Measurements from ENCODE around the gene STK17A.
A peak's percentile ranks its signal among the peaks of the same experiment; 100 is the strongest.
"Not testable (repeated sequence)": the region's sequence is repeated elsewhere in the genome, so short reads cannot be mapped to it uniquely, and the experiment has no call there.

Gene STK17A

DNA sequence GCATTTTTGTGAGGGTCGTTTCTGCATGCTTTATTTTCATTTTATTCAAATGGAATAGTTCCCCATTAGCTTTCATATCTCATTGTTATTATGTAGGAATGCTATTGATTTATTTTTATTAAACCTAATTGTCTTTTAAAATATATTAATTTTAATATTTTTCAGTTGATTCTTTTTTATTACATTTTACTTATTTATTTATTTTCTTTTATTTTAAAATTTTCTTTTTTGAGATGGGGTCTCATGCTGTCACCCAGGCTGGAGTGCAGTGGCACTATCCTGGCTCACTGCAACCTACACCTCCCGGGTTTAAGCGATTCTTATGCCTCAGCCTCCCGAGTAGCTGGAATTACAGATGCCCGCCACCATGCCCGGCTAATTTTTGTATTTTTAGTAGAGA is 7.4 kb upstream of the STK17A start:
- Histone ChIP-seq H2AFZ (ENCODE audit: low read depth, low read length) (no peak overlapping the region), H3K27me3 (ENCODE audit: insufficient read depth, low read length) (no peaks in the 10 kb centered on the region), H3K36me3 (ENCODE audit: insufficient read depth, low read length) (no peaks in the 10 kb centered on the region), H3K4me3 (ENCODE audit: low read length) (no peak overlapping the region), H3K4me1 (ENCODE audit: insufficient read depth, low read length) (peaks cover 4% of the 10 kb centered on the region), H3K9me3 (ENCODE audit: low read length) (no peaks in the 10 kb centered on the region)

- Histone ChIP-seq H3K4me3 (ENCODE audit: low read length) (no peak overlapping the region), H3K9me3 (ENCODE audit: low read length) (no peaks in the 10 kb centered on the region), H3K4me1 (ENCODE audit: insufficient read depth, low read length) (peaks cover 4% of the 10 kb centered on the region)
These were observed 6.7 kb upstream of the STK17A start for GRCh38 chr7:43576241-43576640.

DNA sequence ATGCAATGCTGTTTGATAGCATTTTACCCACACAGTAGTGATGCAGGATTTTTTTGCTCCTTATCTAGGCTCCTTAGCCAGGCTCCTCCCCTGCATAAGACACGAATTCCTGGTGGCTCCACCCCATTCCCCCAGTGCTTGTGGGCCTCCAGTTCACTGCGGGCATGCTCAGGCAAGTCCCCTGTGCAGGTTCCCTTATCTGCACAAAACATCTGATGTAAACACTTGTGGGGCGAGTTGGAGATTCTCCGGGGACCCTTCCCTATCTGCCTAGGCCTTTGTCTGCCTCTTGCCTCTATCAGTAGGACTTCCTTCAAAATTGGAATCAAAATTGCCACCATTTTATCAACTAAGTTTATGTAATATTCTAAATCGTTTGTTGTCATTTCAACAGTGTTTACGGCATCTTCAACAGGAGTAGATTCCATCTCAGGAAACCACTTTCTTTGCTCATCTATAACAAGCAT is 5.4 kb upstream of the STK17A start:
- Histone ChIP-seq H3K36me3 (ENCODE audit: insufficient read depth, low read length) (no peaks in the 10 kb centered on the region), H2AFZ (ENCODE audit: low read depth, low read length) (no peak overlapping the region), H3K27me3 (ENCODE audit: insufficient read depth, low read length) (no peaks in the 10 kb centered on the region), H3K4me3 (ENCODE audit: low read length) (no peak overlapping the region), H3K9me3 (ENCODE audit: low read length) (no peaks in the 10 kb centered on the region), H3K4me1 (ENCODE audit: insufficient read depth, low read length) (peaks cover 4% of the 10 kb centered on the region)

More at GRCh38 chr7:43576241-43576640, 6.7 kb upstream of the STK17A start:
- Histone ChIP-seq H2AFZ (ENCODE audit: low read depth, low read length) (no peak overlapping the region), H3K27me3 (ENCODE audit: insufficient read depth, low read length) (no peaks in the 10 kb centered on the region), H3K36me3 (ENCODE audit: insufficient read depth, low read length) (no peaks in the 10 kb centered on the region)

- Histone ChIP-seq H2AFZ (ENCODE audit: low read depth, low read length) (peak overlapping the region; percentile 59), H3K4me3 (ENCODE audit: low read length) (peak overlapping the region; percentile 65), H3K36me3 (ENCODE audit: insufficient read depth, low read length) (no peaks in the 10 kb centered on the region), H3K9me3 (ENCODE audit: low read length) (no peaks in the 10 kb centered on the region), H3K27me3 (ENCODE audit: insufficient read depth, low read length) (no peaks in the 10 kb centered on the region), H3K4me1 (ENCODE audit: insufficient read depth, low read length) (peaks cover 7% of the 10 kb centered on the region)
These were observed 701 bp downstream of the STK17A start for GRCh38 chr7:43583424-43584194.

DNA sequence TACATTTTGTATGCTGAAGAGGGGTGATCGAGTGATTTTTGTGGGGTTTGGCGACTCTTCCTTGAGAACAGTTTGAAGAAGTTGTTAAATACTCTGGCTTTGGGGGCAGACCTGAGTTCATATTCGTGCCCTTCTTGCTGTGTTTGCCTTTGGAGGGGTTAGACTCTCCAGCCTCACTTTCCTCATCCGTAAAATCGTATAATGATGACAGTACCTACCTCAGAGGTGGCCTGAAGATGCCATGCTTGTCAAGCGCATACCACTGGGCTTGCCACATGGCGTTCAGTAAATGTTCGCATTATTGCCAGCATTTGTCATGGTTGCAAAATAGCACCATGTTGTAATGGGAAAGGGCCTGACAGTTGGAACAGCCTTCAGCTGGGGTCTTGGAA is 1.3 kb downstream of the STK17A start:
- Histone ChIP-seq H3K27me3 (ENCODE audit: insufficient read depth, low read length) (no peaks in the 10 kb centered on the region), H3K4me3 (ENCODE audit: low read length) (peak overlapping the region; percentile 65), H3K36me3 (ENCODE audit: insufficient read depth, low read length) (no peaks in the 10 kb centered on the region), H2AFZ (ENCODE audit: low read depth, low read length) (peak overlapping the region; percentile 59), H3K4me1 (ENCODE audit: insufficient read depth, low read length) (peaks cover 7% of the 10 kb centered on the region), H3K9me3 (ENCODE audit: low read length) (no peaks in the 10 kb centered on the region)

GRCh38 chr7:43584733-43585132 is 1.8 kb downstream of the STK17A start:
- not testable (repeated sequence) for H2AFZ ChIP-seq (ENCODE audit: low read depth, low read length); H3K27me3 ChIP-seq (ENCODE audit: insufficient read depth, low read length); H3K36me3 ChIP-seq (ENCODE audit: insufficient read depth, low read length); H3K4me1 ChIP-seq (ENCODE audit: insufficient read depth, low read length); H3K9me3 ChIP-seq (ENCODE audit: low read length)
- H3K4me3 ChIP-seq (ENCODE audit: low read length): peak overlapping the region; percentile 65

- Histone ChIP-seq H2AFZ (ENCODE audit: low read depth, low read length) (no peak overlapping the region), H3K36me3 (ENCODE audit: insufficient read depth, low read length) (no peaks in the 10 kb centered on the region), H3K27me3 (ENCODE audit: insufficient read depth, low read length) (no peaks in the 10 kb centered on the region), H3K4me3 (ENCODE audit: low read length) (no peak overlapping the region), H3K9me3 (ENCODE audit: low read length) (no peaks in the 10 kb centered on the region), H3K4me1 (ENCODE audit: insufficient read depth, low read length) (peaks cover 7% of the 10 kb centered on the region)
These were observed 2.7 kb downstream of the STK17A start for GRCh38 chr7:43585562-43585961.

- Histone ChIP-seq H3K4me3 (ENCODE audit: low read length) (no peak overlapping the region), H2AFZ (ENCODE audit: low read depth, low read length) (no peak overlapping the region), H3K4me1 (ENCODE audit: insufficient read depth, low read length) (peaks cover 10% of the 10 kb centered on the region), H3K27me3 (ENCODE audit: insufficient read depth, low read length) (no peaks in the 10 kb centered on the region), H3K36me3 (ENCODE audit: insufficient read depth, low read length) (no peaks in the 10 kb centered on the region), H3K9me3 (ENCODE audit: low read length) (no peaks in the 10 kb centered on the region)
These were observed 3.5 kb downstream of the STK17A start for GRCh38 chr7:43586251-43586900.

DNA sequence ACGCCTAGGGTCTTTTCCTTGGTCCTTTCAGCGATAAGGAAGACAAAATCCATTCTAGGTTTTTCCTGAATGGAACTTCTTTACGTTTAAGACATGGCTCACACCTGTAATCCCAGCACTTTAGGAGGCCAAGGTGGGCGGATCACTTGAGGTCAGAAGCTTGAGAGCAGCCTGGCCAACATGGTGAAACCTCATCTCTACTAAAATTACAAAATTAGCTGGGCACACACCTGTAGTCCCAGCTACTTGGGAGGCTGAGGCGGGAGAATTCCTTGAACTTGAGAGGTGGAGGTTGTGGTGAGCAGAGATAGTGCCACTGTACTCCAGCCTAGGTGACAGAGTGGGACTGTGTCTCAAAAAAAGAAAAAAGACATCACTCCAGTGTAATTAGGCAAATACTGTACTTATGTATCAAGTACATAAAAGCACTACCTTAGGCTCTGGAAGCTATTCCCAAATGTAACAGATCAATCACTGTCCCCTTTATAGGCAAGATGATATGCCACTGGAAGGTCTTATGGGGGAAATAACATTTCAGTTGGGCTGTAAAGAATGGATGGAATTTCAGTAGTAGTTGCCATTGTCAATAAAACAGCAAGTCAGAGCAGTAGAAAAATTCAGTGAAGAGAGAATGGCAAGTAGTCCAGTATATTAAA is 5.7 kb downstream of the STK17A start:
- H3K4me3 ChIP-seq (ENCODE audit: low read length): no peak overlapping the region
- no peak overlapping the region for H2AFZ ChIP-seq (ENCODE audit: low read depth, low read length)
- H3K4me1 ChIP-seq (ENCODE audit: insufficient read depth, low read length): peaks cover 12% of the 10 kb centered on the region
- H3K9me3 ChIP-seq (ENCODE audit: low read length): no peaks in the 10 kb centered on the region
- H3K36me3 ChIP-seq (ENCODE audit: insufficient read depth, low read length): no peaks in the 10 kb centered on the region
- H3K27me3 ChIP-seq (ENCODE audit: insufficient read depth, low read length): no peaks in the 10 kb centered on the region

GRCh38 chr7:43589133-43589478 is 6.2 kb downstream of the STK17A start:
- H3K27me3 ChIP-seq (ENCODE audit: insufficient read depth, low read length): no peaks in the 10 kb centered on the region
- H3K36me3 ChIP-seq (ENCODE audit: insufficient read depth, low read length): no peaks in the 10 kb centered on the region
- peaks cover 11% of the 10 kb centered on the region for H3K4me1 ChIP-seq (ENCODE audit: insufficient read depth, low read length)
- H2AFZ ChIP-seq (ENCODE audit: low read depth, low read length): no peak overlapping the region
- no peak overlapping the region for H3K4me3 ChIP-seq (ENCODE audit: low read length)
- H3K9me3 ChIP-seq (ENCODE audit: low read length): no peaks in the 10 kb centered on the region

DNA sequence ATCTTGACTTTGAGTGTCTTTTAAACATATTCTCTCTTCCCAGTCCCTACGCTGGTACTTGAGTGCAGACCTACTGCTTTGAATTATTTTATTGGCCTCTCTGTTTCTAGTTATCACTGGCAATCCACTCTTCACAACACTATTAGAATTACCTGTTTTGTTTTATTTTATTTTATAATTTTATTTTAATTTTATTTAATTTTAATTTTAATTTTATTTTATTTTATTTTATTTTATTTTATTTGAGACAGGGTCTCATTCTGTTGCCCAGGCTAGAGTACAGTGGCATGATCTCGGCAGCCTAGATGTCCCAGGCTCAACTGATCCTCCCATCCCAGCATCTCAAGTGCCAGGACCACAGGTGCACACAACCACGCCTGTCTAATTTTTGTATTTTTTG is 6.8 kb downstream of the STK17A start:
- Histone ChIP-seq H2AFZ (ENCODE audit: low read depth, low read length) (no peak overlapping the region), H3K36me3 (ENCODE audit: insufficient read depth, low read length) (no peaks in the 10 kb centered on the region), H3K4me1 (ENCODE audit: insufficient read depth, low read length) (peaks cover 5% of the 10 kb centered on the region), H3K9me3 (ENCODE audit: low read length) (no peaks in the 10 kb centered on the region), H3K27me3 (ENCODE audit: insufficient read depth, low read length) (no peaks in the 10 kb centered on the region), H3K4me3 (ENCODE audit: low read length) (no peak overlapping the region)

DNA sequence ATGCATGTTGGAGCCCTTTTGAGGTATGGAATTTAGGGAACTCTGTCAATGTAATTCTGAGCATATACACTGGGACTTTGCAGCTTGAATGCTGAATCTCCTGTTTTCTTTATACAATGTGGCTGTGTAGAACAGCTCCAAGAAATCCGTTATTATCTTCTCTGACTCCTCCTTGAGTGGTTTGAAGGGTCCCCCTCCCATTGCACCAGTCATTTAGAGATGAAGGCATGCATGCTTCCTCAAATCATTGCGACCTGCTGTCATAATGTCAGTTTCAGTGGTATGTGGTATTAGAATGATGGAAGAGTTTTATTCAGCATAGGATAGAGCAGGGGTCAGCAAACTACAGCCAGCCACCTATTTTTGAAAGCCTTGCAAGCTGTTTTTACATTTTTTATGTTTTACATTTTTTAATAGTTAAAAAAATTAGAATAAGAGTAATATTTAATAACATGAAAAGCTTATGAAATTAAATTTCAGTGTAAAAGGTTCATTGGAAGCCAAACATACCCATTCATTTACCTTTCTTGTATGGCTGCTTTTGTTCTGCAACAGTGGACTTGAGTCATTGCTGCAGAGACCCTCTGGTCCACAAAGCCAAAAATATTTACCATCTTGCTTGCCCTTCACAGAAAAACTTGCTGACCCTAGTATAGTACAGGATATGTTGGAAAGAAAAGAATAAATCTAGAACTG is 8.1 kb downstream of the STK17A start:
- no peak overlapping the region for H3K4me3 ChIP-seq (ENCODE audit: low read length)
- no peaks in the 10 kb centered on the region for H3K27me3 ChIP-seq (ENCODE audit: insufficient read depth, low read length)
- no peak overlapping the region for H2AFZ ChIP-seq (ENCODE audit: low read depth, low read length)
- H3K4me1 ChIP-seq (ENCODE audit: insufficient read depth, low read length): peaks cover 5% of the 10 kb centered on the region
- H3K9me3 ChIP-seq (ENCODE audit: low read length): no peaks in the 10 kb centered on the region
- H3K36me3 ChIP-seq (ENCODE audit: insufficient read depth, low read length): no peaks in the 10 kb centered on the region

All from neuron (in vitro differentiated cells).